HepG2 (cell line): Measurements from ENCODE around the gene PNPLA2. TPM values are rescaled to one million over a fixed set of nuclear protein-coding genes. Genes with fewer than 3 reads are reported as not detected.
A peak's percentile ranks its signal among the peaks of the same experiment; 100 is the strongest.

Experiments
- ARNT2 ChIP-seq: sonication (generic); formaldehyde crosslinking; IDR thresholded peaks from 2 replicates; pipeline ENCODE4 v1.8.0; 2022; ENCODE audit warnings: mild to moderate bottlenecking, low read depth, missing genetic modification reagents, moderate library complexity
- CBFB ChIP-seq: sonication (generic); formaldehyde crosslinking; IDR thresholded peaks from 2 replicates; pipeline ENCODE4 v1.4.0; 2020; ENCODE audit warnings: missing genetic modification reagents
- CREB1 ChIP-seq, 2 experiments: fragments of 450-650 bp in 1 of 2; IDR thresholded peaks; 2 replicates each; pipeline ENCODE4 v1.6.1; 2016 to 2017; ENCODE audit warnings: control low read depth in 1 of 2, mild to moderate bottlenecking in 1 of 2, missing compliant biosample characterization in 1 of 2, missing genetic modification characterization in 1 of 2
- FOXK1 ChIP-seq: sonication (generic); formaldehyde crosslinking; IDR thresholded peaks from 2 replicates; pipeline ENCODE4 v1.4.0; 2020; ENCODE audit warnings: low read depth, missing genetic modification reagents, borderline replicate concordance
- HDAC6 ChIP-seq: fragments of 200-600 bp; sonication (generic); IDR thresholded peaks from 2 replicates; pipeline ENCODE4 v1.7.0; 2017; ENCODE audit warnings: mild to moderate bottlenecking, antibody characterized with exemption, low read length, low read depth
- IKZF4 ChIP-seq: sonication (generic); formaldehyde crosslinking; IDR thresholded peaks from 2 replicates; pipeline ENCODE4 v1.5.1; 2020; ENCODE audit warnings: borderline replicate concordance, mild to moderate bottlenecking, low read depth, missing genetic modification reagents; ENCODE audit errors: not compliant biosample characterization
- ISX ChIP-seq: sonication (generic); formaldehyde crosslinking; conservative IDR thresholded peaks from 2 replicates; pipeline ENCODE4 v1.5.0; 2020; ENCODE audit warnings: missing genetic modification reagents
- MIER2 ChIP-seq: IDR thresholded peaks from 2 replicates; pipeline ENCODE4 v1.6.1; 2016; ENCODE audit warnings: missing biosample characterization, missing genetic modification reagents
- MTA1 ChIP-seq: sonication (generic); formaldehyde crosslinking; IDR thresholded peaks from 2 replicates; pipeline ENCODE4 v1.4.0; 2020; ENCODE audit warnings: missing genetic modification reagents, mild to moderate bottlenecking, borderline replicate concordance
- ONECUT2 ChIP-seq: sonication (generic); formaldehyde crosslinking; IDR thresholded peaks from 2 replicates; pipeline ENCODE4 v1.4.0; 2020; ENCODE audit warnings: missing genetic modification reagents
- SIN3A ChIP-seq: IDR thresholded peaks from 2 replicates; pipeline ENCODE4 v1.6.1; 2011; ENCODE audit warnings: low read depth, mild to moderate bottlenecking, control low read depth, low read length, borderline replicate concordance
- SMAD1 ChIP-seq: sonication (generic); formaldehyde crosslinking; IDR thresholded peaks from 2 replicates; pipeline ENCODE4 v1.4.0; 2020; ENCODE audit warnings: missing genetic modification reagents, low read depth, mild to moderate bottlenecking, borderline replicate concordance
- SMARCC2 ChIP-seq: fragments of 450-650 bp; IDR thresholded peaks from 2 replicates; pipeline ENCODE4 v1.6.1; 2017; ENCODE audit warnings: antibody characterized with exemption, mild to moderate bottlenecking
- ZIK1 ChIP-seq: sonication (generic); formaldehyde crosslinking; IDR thresholded peaks from 2 replicates; pipeline ENCODE4 v1.5.0; 2020; ENCODE audit warnings: mild to moderate bottlenecking, low read depth, missing genetic modification reagents, borderline replicate concordance
- ZNF530 ChIP-seq: sonication (generic); formaldehyde crosslinking; IDR thresholded peaks from 2 replicates; pipeline ENCODE4 v1.5.0; 2020; ENCODE audit warnings: low read depth, mild to moderate bottlenecking, missing genetic modification reagents
- ZNF703 ChIP-seq: sonication (generic); formaldehyde crosslinking; IDR thresholded peaks from 2 replicates; pipeline ENCODE4 v1.5.1; 2020; ENCODE audit warnings: missing genetic modification reagents, mild to moderate bottlenecking, moderate library complexity, borderline replicate concordance
- polyA plus RNA-seq, 8 experiments: library from polyadenylated mRNA; depleted of rRNA in 3 of 8; stranded (reverse) in 7 of 8; unstranded in 1 of 8; fragments of >200 nt; fragmentation: Illumina TruSeq in 4 of 8; extraction: Trizol in 4 of 8; gene quantifications; 2 replicates each; pipeline versions ENCODE4 v1.2.1 to v1.2.3, GENCODE V29; 2011 to 2016; ENCODE audit warnings: low read depth in 4 of 8, missing spikeins in 1 of 8, mixed read lengths in 1 of 8; ENCODE audit not compliant: insufficient read depth in 1 of 8
- total RNA-seq, 5 experiments: library from RNA; depleted of rRNA; stranded (reverse); fragments of >200 nt; fragmentation: Illumina TruSeq; extraction: Trizol; gene quantifications; 2 replicates each; pipeline ENCODE4 v1.2.3, GENCODE V29; 2016; ENCODE audit warnings: low read depth in 1 of 5
- TF ChIP-seq, protein P1 (sequence below): sonication (generic); formaldehyde crosslinking; IDR thresholded peaks from 2 replicates; pipeline ENCODE4 v1.4.0; 2020; ENCODE audit warnings: missing genetic modification reagents
- TF ChIP-seq, protein P2 (sequence below): sonication (generic); formaldehyde crosslinking; IDR thresholded peaks from 2 replicates; pipeline ENCODE4 v1.9.0; 2021; ENCODE audit warnings: mild to moderate bottlenecking, missing genetic modification reagents
- TF ChIP-seq, protein P3 (sequence below): IDR thresholded peaks from 2 replicates; pipeline ENCODE4 v1.6.1; 2016

The PNPLA2 gene
- total and polyA plus RNA-seq, 2 of the 13 experiments (the other 11 are each of a cell fraction or from before 2014, with no cell fraction given) = 10.5 to 43.2 TPM

DNA sequence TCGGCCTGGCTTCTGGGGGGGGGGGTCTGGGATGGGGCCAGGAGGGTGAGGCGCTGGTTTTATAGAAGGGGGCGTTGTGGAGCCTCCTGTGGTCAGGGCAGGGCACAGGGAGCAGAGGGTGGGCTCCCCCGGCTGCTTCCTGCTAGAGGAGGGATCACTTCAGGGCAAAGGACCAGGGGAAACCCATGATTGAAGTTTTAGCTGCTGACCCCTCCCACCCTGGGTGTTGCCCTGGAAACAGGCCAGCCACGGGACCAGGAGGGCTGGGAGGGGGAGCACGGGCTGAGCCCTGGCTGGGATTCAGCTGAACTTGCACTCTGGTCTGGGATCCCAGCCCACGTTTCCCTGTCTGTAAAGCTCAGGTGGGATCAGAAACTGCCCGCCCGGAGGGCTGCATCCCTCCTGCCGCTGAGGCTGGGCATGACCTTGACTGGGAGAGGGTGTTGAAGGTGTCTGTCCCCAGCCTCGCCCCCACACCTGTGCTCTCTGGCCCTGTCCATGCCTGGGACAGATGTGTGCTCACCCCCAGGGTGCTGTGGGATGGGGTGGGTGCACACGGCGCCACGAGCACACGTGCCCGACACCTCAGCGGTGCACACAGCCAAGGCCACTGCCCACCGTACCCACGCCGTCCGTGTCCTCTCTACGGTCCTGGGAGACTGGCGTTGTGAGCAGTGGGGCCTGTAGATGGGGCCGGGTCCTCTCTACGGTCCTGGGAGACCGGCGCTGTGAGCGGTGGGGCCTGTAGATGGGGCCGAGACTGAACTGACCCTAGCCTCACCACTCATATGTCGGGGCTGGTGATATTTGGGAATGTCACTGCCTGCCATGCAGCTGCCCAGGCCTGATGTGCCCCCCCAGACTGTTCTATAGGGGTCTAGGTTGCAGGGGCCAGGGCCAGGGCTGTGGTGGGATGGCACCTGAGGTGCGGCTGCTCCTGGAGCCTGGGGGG, 26.3 kb downstream of the PNPLA2 start (continued):
- TF ChIP-seq ARNT2 (CRISPR knock-in tag) (no peak), ZIK1 (CRISPR knock-in tag) (no peak), SMARCC2 (no peak), MTA1 (CRISPR knock-in tag) (no peak), FOXK1 (CRISPR knock-in tag) (no peak), MIER2 (no peak), ZNF530 (CRISPR knock-in tag) (no peak), IKZF4 (CRISPR knock-in tag) (no peak), CBFB (CRISPR knock-in tag) (no peak), SMAD1 (CRISPR knock-in tag) (no peak), HDAC6 (no peak), ZNF703 (CRISPR knock-in tag) (no peak), ISX (CRISPR knock-in tag) (no peak), SIN3A (no peak), CREB1 (IDR thresholded peaks at IDR 0.05) (no peak), CREB1 (CRISPR knock-in tag; IDR thresholded peaks at IDR 0.05) (no peak), ONECUT2 (no peak)
- TF ChIP-seq, protein P1, sequence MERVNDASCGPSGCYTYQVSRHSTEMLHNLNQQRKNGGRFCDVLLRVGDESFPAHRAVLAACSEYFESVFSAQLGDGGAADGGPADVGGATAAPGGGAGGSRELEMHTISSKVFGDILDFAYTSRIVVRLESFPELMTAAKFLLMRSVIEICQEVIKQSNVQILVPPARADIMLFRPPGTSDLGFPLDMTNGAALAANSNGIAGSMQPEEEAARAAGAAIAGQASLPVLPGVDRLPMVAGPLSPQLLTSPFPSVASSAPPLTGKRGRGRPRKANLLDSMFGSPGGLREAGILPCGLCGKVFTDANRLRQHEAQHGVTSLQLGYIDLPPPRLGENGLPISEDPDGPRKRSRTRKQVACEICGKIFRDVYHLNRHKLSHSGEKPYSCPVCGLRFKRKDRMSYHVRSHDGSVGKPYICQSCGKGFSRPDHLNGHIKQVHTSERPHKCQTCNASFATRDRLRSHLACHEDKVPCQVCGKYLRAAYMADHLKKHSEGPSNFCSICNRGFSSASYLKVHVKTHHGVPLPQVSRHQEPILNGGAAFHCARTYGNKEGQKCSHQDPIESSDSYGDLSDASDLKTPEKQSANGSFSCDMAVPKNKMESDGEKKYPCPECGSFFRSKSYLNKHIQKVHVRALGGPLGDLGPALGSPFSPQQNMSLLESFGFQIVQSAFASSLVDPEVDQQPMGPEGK = peak; percentile 71; the same call in 1 of the 2 replicates
- TF ChIP-seq, protein P2, sequence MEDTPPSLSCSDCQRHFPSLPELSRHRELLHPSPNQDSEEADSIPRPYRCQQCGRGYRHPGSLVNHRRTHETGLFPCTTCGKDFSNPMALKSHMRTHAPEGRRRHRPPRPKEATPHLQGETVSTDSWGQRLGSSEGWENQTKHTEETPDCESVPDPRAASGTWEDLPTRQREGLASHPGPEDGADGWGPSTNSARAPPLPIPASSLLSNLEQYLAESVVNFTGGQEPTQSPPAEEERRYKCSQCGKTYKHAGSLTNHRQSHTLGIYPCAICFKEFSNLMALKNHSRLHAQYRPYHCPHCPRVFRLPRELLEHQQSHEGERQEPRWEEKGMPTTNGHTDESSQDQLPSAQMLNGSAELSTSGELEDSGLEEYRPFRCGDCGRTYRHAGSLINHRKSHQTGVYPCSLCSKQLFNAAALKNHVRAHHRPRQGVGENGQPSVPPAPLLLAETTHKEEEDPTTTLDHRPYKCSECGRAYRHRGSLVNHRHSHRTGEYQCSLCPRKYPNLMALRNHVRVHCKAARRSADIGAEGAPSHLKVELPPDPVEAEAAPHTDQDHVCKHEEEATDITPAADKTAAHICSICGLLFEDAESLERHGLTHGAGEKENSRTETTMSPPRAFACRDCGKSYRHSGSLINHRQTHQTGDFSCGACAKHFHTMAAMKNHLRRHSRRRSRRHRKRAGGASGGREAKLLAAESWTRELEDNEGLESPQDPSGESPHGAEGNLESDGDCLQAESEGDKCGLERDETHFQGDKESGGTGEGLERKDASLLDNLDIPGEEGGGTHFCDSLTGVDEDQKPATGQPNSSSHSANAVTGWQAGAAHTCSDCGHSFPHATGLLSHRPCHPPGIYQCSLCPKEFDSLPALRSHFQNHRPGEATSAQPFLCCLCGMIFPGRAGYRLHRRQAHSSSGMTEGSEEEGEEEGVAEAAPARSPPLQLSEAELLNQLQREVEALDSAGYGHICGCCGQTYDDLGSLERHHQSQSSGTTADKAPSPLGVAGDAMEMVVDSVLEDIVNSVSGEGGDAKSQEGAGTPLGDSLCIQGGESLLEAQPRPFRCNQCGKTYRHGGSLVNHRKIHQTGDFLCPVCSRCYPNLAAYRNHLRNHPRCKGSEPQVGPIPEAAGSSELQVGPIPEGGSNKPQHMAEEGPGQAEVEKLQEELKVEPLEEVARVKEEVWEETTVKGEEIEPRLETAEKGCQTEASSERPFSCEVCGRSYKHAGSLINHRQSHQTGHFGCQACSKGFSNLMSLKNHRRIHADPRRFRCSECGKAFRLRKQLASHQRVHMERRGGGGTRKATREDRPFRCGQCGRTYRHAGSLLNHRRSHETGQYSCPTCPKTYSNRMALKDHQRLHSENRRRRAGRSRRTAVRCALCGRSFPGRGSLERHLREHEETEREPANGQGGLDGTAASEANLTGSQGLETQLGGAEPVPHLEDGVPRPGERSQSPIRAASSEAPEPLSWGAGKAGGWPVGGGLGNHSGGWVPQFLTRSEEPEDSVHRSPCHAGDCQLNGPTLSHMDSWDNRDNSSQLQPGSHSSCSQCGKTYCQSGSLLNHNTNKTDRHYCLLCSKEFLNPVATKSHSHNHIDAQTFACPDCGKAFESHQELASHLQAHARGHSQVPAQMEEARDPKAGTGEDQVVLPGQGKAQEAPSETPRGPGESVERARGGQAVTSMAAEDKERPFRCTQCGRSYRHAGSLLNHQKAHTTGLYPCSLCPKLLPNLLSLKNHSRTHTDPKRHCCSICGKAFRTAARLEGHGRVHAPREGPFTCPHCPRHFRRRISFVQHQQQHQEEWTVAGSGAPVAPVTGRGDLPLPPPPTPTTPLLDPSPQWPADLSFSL (CRISPR knock-in tag) = no peak
- TF ChIP-seq, protein P3, sequence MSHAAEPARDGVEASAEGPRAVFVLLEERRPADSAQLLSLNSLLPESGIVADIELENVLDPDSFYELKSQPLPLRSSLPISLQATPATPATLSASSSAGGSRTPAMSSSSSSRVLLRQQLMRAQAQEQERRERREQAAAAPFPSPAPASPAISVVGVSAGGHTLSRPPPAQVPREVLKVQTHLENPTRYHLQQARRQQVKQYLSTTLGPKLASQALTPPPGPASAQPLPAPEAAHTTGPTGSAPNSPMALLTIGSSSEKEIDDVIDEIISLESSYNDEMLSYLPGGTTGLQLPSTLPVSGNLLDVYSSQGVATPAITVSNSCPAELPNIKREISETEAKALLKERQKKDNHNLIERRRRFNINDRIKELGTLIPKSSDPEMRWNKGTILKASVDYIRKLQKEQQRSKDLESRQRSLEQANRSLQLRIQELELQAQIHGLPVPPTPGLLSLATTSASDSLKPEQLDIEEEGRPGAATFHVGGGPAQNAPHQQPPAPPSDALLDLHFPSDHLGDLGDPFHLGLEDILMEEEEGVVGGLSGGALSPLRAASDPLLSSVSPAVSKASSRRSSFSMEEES (CRISPR knock-in tag) = peak; percentile 90
